PC-3 (cell line): ENCODE measurements around the gene SH3PXD2B.
A peak's percentile ranks its signal among the peaks of the same experiment; 100 is the strongest.

Experiments
- CTCF ChIP-seq: fragments of 300-600 bp; sonication (generic); conservative IDR thresholded peaks from 2 replicates; pipeline ENCODE4 v1.5.1; 2017; ENCODE audit warnings: antibody characterized with exemption, low read depth, mild to moderate bottlenecking, low read length
- EZH2 ChIP-seq: fragments of 300-600 bp; sonication (generic); IDR thresholded peaks from one replicate; pipeline ENCODE4 v1.6.1; 2017; ENCODE audit warnings: antibody characterized with exemption, mild to moderate bottlenecking, low read length; ENCODE audit not compliant: unreplicated experiment
- EZH2phosphoT487 ChIP-seq: fragments of 300-600 bp; sonication (generic); IDR thresholded peaks from 2 replicates; pipeline ENCODE4 v1.6.1; 2018; ENCODE audit warnings: mild to moderate bottlenecking, antibody characterized with exemption, low read length, borderline replicate concordance

DNA sequence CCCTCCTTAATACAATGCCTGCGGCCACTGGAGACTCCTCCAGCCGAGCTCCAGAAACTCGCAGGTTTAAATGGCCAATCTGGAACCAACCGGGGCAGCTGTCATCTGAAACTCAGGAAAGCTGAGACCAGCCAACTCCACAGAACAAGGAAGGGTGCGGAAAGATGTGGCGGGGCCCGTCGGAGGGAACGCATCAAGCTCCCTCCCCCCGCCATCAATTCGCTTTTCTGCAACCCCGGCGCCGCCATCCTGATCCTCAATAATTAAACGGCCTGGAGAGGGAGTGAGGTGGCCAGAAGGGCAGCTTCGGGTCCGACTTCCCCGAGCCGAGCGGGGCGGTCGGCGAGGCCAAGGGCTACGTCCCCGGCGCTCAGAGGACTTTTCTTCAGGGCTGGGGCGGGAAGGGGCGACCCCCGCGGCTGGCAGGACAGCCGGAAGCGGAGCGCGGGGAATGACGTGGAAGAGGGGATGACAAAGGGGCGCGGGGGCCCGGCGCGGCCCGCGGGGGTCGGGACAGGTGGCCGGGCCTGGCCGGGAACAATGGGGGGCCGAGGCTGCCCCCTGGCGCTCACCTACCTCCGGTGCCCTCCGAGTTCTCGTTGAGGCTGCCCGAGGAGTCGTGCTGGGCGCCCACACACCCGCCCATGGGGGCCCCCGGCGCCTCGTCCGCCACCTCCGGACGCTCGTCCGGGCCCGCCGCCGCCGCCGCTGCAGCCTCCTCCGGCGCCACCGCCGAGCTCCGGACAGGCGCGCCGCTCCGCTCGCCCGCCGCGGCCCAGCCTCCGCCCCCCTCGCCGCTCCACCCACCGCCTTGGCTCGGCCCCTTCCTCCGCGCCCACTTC is 171.1 kb downstream of the SH3PXD2B start, which contains the start of gene UBTD2:
- TF ChIP-seq EZH2 (no peak), CTCF (peak; percentile 49; the same call in 1 of the 2 replicates), EZH2phosphoT487 (no peak)
